ENCODE data around the gene CHRM2.

Gene CHRM2

DNA sequence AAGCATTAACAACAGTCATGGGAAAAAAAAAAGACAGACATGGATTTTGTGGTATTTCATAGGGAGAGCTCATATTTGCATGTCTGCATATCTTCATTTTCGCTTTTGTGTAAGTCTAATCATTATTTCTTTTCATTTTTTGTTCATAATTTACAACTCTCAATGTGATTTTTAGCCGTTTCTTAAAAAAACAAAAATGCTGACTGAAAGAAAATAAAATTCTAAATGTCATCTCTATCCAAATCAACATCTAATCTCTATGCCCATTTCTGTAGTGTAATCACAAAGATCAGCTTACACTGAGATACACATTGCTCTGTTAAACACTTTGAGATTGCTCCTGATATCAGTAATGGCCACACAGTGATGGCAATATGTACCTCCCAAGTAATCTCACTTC, 29.2 kb downstream of the CHRM2 start:
- no peak for DNase-seq

GRCh38 chr7:136900005-136900404, 31.6 kb downstream of the CHRM2 start:
- no peak for DNase-seq

DNA sequence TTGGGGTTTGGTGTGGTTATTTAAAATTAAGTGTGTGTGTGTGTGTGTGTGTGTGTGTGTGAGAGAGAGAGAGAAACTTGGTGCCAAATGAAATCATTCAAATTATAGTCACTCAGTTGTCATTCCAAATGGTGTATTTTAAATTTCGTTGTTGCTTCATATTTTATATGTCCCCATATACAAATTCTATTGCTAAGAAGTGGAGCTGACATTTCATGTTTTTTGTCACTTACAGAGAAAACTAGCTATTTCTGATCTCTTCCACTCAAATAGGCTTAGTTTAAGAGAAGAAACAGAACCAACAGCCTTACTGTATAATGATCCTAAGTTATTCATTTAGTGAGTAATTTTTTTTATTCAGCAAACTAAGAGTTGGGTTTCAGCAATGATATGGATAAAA, 42.3 kb downstream of the CHRM2 start:
- DNase-seq, result no peak

DNA sequence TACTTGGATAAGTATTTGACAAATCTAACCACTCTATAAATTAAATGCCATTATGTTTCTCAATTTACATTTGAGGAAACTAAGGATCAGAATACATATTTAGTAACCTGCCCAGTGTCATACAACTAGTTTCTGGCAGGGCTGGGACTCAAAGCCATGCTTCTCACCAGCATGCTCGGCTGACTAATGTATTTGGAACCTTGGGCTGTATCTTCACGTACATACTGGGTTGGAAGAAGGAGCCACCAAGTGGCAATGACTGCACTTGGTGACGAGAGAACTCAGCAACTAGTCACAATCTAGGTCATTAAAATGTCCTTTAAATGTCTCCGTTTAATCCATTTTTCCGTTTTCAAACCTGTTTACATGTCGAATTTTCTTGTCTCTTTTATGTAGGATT, 42.9 kb downstream of the CHRM2 start:
- no peak for DNase-seq

- DNase-seq, result no peak
Measured at GRCh38 chr7:136912339-136912738, 43.9 kb downstream of the CHRM2 start.

DNA sequence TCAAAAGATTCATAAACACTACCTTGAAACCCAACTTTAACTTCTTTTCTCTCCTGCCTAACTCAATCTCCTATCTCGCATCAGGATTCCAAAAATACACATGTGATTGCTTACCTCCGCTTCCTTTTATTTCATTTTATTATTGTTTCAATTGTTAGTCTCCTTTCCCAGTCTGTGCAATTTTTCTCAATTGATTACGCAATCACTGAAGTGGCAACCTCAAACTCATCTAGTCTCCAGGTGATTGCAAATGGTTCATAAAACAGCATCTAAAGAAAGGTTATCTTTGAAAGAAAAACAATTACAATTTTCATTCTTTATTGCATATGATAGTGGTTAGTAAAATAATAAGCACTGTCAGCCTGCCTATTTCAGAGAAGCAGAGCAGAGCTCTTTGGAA, 45.6 kb downstream of the CHRM2 start:
- DNase-seq, result no peak

- DNase-seq, result no peak
Measured at GRCh38 chr7:136919820-136920219, 51.4 kb downstream of the CHRM2 start.

GRCh38 chr7:136923111-136923667, 54.7 kb downstream of the CHRM2 start:
- no peak for DNase-seq

DNA sequence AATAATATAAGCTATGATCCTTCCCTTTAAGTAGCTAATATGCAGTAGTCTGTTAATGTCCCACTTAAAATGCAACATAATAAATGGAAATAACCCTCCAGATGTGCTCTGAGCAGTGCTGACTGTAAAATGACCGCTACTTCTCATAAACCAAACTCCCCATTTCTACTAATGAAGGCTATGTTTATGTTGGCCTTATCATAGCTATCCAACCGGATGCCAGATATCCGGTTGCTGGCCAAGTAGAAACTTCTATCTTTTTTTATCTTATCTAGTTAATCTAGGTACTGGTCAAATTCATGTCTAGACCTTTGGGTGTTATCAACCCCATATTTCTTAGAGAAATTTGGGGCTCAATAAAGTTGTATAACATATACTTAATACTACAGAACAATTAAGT, 56.6 kb downstream of the CHRM2 start:
- no peak for DNase-seq

GRCh38 chr7:136925556-136925955, 57.1 kb downstream of the CHRM2 start:
- no peak for DNase-seq

GRCh38 chr7:136931169-136931867, 62.9 kb downstream of the CHRM2 start:
- no peak for DNase-seq

DNA sequence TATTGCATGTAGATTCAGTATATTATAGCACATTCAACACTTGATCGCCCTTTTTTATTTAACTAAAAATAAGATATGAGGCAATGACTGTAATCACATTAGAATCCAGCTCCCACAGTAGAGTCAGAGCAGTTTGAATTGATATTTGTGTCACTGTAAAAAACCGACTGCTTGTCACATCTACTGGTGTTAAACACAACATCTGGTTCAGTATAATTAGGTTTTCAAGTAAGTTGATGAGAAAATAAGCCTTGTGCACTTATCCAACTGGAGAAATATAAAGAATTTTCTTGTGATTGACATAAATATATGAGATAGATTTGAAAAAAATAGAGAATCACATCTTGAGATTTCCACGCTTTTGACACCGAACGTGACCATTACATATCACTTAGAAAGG, 69.0 kb downstream of the CHRM2 start:
- DNase-seq, result no peak

GRCh38 chr7:136938476-136938875, 70.0 kb downstream of the CHRM2 start:
- DNase-seq, result no peak

- DNase-seq, result no peak
Measured at GRCh38 chr7:136940122-136940521, 71.7 kb downstream of the CHRM2 start.

DNA sequence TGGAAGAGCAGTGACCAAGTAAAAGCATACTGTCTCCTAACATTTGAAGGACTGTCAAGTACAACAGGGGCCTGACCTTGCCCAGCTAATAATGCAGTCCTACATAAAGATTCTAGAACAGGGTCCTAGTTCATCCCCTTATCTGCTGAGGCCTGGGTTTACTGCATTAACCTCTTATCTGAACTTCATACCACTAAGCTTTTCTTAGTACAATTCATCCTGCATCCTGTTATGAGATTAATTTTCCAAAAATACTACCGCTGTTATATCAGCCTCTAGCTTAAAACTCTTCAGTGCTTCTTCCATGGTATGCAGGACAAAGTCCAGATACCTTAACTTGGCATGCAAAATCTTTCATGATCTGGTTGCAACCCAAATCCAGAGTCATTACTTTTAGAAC, 72.5 kb downstream of the CHRM2 start:
- no peak for DNase-seq

DNA sequence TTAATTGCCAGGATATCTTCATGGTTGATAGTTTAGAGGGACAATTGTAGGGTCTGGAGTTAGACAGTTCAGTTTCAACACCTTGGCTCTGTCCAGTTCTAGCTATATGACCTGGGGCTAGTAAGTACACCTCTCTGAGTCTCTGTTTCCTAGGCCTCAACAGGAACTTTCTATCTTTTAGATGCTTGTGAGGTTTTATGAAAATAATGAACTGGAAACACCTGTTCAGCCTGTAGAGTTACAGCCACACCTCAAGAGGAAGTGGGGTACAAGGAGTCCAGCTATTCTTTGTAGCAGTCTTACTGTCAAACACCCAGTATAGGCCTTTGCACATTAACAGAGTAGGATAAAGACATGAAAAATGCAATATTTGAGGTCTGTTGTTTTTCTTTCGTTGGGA, 73.4 kb downstream of the CHRM2 start:
- DNase-seq, result no peak

DNA sequence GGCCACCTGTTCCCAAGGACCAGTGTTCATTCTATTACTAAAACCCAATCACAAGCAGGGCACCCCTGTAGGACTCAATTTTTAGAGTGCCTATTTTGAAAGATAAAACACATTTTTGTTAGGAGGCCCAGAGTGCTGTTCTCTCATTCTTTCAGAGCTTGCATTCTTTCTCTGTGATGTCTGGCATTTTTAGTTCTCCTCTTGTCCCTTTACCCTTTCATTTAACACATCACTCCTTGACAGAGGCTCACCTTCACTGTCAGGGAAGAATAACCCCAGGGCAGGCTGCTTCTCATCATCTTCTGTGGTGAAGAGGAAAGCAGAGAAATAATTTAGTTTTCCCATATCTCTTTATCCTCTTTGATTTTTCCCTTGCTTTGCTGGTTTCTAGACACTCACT, 73.9 kb downstream of the CHRM2 start:
- no peak for DNase-seq

- no peak for DNase-seq
Measured at GRCh38 chr7:136942994-136943393, 74.5 kb downstream of the CHRM2 start.

DNA sequence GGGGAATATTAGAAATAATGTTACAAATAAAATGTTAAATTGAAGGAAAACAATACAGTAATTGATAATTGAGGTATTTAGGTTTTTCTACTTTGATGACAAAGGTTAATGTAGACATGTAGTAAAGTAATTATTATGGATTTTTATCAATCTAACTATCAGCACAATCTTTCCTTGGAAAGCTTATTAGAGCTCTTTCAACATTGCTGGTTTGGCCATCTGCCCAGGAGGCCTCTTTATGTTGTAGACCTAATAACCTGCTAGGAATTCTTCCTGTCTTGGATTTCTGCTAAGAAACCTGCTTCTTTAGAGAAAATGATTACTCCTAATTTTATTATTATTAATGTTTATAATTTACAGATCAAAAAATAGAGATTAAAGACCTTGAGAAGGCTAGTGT, 78.9 kb downstream of the CHRM2 start:
- DNase-seq, result no peak

GRCh38 chr7:136950331-136950730, 81.9 kb downstream of the CHRM2 start:
- no peak for DNase-seq

DNA sequence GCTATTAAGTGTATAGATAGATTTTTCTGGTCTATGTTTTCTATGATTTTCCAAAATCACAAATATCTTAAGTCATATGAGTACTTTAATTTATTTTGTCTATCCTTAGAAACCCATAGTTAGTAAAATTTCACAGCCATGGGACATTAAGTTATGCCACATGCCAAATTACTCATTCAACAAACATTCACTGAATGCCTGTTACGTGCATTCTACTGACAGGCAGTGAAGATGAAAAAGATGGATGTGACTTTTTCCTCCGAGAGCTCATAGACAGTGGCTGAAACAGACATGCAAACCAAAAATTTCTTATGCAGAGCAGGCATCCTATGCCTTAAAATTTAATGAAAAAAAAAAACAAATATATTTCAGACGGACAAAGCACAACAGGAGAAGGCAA, 84.9 kb downstream of the CHRM2 start:
- no peak for DNase-seq

DNA sequence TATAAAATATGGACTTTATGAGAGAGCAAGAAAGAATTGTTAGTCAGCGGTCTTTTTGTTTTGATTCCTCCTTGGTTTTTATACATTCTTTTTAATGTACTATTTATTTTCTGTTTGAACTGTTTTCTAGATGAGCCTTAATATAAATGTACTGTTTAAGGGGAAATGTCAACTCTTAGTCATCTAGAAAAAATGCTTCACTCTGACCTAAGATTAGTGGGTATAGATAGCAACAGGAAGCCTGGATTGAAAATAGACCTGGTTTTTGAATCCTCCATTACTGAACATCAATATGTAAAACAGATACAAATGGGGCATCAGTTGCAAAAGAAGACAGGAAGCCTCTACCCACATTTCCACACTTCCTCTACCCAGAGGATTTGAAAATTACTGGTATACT, 87.8 kb downstream of the CHRM2 start:
- no peak for DNase-seq

DNA sequence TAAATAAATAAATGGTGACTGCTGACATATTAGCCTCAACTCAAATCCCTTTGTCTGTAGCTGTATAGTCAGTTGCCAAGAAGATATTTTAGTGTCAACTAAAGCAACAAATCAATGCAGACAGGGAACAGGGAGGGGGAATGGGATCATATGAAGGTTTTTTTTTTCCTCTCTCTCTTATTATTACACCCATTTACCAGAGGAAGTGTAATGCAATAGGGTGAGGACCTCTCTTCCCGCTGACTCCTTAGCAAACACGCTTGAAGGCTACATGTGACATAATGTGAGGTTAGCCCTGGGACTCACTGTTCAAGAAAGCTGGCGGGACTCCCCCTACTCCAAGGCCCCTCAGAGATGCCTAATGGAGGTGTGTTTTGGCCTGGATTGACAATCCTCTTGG, 88.2 kb downstream of the CHRM2 start:
- no peak for DNase-seq

DNA sequence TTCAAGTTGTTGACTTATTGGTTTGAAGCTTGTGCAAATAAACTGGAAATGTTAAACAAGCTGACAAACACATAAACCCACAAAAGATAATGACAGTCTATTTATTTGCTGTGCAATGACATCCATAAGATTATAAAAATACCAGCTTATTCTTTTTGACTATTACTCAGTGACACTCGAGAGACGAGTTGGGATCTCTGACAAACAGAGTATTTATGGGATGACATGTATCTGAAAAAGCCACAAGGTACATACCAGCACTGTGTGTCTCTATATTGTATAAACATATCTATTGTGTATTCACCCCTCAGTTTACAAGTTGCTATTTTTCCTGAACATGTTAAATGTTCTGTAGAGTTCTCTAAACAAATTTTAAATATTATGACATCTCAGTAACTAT, 88.9 kb downstream of the CHRM2 start:
- DNase-seq, result no peak

DNA sequence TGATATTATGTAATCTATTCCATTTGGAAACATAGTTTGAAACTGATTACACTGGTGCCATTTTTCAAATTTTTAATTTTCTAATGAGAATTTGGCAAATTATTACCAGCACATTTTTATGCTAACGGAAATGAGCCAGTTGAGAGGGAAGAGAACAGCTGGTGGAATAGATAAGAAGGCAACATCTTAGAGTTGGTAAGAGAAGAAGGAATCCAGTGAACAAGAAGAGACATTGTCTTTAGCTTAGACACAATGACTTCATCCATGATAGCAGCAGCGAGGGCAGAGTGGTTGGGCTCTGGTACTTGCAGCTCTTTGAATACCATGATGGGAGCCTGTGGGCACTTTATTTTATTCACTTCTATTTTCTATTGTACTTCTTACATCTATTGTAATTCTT, 89.6 kb downstream of the CHRM2 start:
- DNase-seq, result no peak
